ENCODE measurements around the gene GALNT2. TPM values are rescaled to one million over a fixed set of nuclear protein-coding genes. Genes with fewer than 3 reads are reported as not detected.

Gene GALNT2
- total RNA-seq, result 67.2 and 81.6 TPM in 2 replicates

DNA sequence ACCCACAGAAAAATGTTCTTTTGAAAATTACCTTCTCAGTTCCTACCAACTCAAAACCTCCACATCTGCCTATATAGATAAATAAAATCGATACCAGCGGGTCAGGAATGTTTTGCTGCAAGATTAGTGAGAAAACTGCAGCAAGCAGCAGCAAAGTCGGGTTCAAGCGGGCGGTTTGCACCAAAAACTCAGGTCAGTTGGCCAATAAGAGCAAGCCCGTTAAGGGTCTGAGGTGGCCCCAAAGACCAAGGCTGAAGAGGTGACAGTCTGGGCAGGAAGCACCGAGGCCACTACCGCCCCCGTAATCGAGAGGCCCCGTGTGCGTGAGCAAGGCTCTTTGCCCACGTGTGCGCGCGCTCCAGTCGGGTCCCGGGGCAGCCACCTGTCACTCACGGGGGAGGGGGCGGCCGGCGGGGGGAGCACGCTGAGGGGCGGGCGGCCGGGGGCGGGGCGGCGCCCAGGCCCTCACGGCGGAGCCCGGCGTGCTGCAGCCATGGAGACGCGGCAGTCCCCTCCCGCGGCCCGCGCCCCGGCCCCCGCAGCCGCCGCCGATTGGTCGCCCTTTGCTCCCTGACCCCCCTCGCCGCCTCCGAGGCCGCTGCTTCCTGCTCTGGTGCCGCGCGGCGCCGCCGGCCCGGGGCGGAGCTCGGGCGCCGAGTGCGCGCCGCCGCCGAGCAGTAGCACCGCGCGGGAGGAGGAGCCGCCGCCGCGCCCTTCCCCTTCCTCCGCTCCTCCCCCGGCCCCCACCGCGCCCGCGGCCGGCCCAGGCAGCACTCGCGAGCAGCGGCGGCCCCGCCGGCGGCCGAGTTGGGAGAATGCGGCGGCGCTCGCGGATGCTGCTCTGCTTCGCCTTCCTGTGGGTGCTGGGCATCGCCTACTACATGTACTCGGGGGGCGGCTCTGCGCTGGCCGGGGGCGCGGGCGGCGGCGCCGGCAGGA is at the start of gene GALNT2:
Gene GALNT2, plus strand, starts transcription at position 773 of the 939 bp plus-strand sequence. Its CDS starts 43 bp downstream, at position 816.
- DNase-seq (ENCODE audit: extremely low read depth, low read depth, low spot score), result no peak

DNA sequence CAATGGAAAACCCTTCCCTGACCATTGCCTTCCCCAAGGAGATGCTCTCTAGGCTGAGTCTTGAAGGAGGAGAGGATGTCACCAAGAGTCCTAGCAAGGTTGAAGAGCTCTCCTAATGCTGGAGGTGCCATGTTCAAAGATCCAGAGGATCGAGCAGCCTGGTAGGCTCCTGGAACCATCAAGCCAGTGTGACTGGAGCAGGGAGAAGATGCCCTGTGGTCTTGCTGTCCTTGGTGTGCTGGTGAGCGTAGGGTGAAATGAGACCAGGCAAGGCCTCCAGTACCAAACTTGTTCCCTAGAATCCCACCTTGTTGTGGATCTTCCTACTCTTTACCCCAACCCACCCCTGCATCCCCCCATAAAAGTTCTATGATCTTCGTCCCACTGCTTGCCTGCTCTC is 46.6 kb upstream of the GALNT2 start:
- no peak for DNase-seq (ENCODE audit: extremely low read depth, low read depth, low spot score)

DNA sequence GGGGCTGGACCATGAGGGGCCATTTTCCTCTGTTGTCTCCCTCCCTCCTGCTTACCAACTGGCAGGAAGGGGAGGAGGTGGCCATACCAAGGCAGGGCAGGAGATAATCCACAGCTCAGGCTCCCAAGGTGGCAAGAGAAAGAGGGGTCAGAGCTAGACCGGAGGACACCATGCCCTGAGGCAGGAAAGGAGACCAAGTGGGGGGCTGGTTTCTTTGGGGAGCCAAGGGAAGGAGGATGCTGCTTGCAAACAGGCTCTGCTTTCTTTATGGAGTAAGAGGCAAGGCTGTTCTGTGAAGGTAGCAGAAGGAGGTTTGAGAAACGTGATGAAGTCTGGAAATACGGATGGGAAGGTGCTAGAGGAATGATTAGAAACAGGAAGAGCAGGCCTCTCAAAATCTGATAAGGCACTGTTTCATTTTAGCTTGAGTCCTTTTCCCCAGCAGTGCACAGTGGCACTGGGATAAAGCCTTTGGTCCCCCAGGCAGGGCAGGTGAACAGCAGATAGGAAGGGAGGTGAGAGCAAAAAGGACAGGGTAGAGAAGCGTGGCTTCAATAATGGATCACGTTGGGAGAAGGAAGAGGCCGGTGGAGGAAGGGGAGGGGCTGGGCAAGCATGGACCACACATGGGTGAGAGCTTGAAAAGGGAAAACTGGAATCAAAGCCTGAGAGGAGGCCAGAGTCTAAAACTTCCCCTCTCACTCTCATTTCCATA is 44.2 kb upstream of the GALNT2 start:
- no peak for DNase-seq (ENCODE audit: extremely low read depth, low read depth, low spot score)

DNA sequence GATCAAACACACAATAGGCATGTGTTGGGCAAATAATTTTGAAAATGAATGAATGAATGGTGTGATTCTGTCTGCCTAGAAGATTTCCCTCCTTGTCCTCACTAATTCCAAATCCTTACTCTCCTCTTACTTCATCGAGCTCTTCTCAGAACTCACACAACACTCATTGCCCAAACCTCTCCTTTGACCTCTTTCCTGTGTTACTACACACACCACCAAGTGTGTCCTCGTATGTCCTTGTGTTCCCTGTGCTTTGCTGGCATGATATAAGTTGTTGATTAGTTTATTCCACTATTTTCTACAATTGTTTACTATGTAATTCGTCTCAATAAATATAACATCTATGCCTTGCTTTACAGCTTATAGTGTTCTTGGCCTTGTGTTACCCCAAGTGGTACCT is 41.4 kb upstream of the GALNT2 start:
- DNase-seq (ENCODE audit: extremely low read depth, low read depth, low spot score), result no peak

DNA sequence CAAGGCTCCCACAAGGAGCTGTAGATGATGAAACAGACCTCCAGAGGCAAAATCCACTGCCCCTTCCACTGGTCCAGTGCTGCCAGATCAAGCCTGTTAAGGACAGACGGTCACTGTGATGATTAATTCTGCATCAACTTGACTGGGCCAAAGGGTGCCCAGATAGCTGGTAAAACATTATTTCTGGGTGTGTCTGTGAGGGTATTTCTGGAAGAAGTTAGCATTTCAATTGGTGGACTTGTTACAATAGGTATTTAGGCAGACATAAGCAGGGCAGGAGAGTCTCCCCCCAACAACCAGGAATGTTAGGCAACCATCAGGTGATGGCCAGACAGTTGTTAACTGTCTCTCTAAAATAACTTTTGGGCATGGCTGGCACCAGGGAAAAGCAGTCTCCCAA is 40.9 kb upstream of the GALNT2 start:
- DNase-seq (ENCODE audit: extremely low read depth, low read depth, low spot score), result no peak

DNA sequence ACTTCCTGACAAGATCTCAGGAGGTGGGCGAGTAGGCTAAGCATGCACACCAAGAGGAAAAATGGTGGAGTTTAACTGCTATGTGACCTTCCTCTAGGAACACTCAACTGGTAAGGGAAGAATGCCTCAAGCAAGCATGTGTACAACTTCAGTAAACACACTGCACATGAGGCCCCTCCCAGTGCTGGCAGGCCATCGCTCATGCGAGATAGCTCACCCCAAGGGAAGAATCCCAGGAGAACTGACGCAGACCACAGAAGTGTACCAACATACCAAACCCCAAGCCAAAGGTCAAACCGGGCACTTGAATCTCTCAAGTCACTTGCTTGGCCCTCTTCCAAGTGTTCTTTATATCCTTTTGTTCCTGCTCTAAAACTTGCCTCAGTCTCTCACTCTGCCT is 40.5 kb upstream of the GALNT2 start:
- DNase-seq (ENCODE audit: extremely low read depth, low read depth, low spot score), result no peak

DNA sequence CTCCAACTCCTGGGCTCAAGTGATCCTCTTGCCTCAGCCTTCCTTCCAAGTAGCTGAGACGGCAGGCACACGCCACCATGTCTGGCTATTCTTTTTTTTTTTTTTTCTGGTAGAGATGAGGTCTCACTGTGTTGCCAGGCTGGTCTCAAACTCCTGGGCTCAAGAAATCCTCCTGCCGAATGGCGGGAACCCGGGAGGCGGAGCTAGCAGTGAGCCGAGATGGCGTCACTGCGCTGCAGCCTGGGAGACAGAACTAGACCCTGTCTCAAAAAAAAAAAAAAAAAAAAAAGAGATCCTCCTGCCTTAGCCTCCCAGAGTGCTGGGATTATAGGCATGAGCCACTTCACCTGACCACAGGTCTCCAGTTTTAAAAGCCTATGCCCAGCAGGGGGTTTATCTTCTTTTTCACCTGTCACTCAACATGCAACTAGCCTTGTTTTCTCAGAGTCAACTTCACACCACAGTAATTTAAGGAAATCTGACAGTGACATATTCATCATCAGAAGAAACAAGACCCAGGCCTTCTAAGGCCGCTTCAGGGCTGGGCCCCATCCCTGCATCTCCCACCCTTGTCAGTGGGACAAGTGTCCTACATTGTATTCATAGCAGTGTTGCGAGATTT is 38.3 kb upstream of the GALNT2 start:
- no peak for DNase-seq (ENCODE audit: extremely low read depth, low read depth, low spot score)

DNA sequence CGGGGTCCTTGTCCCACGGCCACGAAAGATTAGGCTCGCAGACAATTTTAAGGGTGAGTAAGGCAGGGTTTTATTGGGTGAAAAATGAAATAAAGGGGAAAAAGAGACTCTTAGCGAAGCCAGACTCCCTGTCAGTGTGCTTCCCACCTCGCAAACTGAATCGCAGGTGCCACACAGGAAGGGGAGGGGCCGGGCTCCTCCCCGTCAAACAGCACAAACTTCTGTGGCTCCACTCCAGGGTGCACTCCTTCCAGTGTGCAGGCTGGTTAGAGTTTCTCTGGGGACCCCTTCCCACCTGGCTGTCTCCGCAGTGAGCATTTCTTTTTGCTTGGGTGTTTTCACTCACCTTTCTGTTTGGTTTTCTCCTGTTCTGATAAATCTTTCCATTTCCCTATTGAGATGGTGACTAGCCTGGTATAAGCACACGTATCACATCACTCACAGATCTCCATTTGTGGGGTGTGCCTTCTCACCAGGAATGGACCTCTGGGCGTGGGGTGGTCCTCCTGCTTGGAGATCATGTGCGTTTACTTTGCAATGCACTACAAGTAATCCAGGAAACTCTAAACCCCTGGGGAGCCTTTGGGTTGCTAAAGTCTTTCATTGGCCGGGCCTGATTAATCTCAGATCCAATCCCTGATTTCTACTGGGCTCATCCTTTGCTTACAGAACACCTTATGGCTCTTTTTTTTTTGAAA is 37.6 kb upstream of the GALNT2 start:
- no peak for DNase-seq (ENCODE audit: extremely low read depth, low read depth, low spot score)

DNA sequence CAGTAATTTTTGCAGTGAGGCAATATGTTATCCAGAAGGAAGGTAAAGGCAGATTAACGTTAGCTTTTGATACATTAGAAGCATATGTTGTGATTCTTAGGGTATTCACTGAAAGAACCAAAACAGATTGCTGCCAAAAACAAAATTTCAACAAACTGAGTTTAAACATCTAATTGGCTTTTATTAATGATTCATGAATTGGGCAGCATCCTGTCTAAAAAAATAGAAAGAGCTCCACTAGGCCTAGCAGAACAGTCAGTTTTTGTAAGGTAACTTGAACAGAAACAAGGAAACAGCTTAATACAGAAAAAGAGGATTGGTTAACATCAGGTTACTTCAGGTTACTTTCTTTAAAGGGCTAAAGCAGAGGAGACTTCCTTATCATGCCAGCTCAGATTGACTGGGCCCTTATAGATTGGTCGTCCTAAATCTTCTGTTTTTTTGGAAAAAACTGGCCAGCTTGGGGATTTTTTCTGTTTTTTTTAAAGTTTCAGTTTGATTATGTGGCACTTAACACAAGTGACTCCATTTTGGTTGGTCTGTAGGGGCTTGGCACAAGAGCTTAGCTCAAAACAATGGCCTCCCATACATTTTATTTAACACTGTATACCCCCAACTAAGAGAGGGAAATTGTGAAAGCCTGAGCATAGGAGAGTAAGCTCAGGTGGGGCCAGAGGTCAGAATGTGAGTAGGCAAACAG is 36.8 kb upstream of the GALNT2 start:
- no peak for DNase-seq (ENCODE audit: extremely low read depth, low read depth, low spot score)

DNA sequence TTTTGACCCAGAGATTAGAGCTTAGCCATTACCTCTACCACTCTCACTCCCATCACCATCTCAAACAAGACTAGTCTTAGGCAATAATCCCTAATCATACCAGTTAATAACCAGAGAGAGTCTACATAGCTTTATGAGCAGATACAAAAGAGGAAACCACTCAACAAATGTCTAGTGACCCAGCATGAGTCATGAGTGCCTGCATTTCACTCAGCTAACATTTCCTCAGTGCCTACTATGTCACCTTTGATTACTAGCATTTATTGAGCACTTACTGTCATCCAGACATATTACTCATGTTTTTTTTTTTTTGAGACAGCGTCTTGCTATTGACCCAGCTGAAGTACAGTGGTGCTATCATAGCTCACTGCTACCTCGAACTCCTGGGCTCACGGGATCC is 35.9 kb upstream of the GALNT2 start:
- no peak for DNase-seq (ENCODE audit: extremely low read depth, low read depth, low spot score)

DNA sequence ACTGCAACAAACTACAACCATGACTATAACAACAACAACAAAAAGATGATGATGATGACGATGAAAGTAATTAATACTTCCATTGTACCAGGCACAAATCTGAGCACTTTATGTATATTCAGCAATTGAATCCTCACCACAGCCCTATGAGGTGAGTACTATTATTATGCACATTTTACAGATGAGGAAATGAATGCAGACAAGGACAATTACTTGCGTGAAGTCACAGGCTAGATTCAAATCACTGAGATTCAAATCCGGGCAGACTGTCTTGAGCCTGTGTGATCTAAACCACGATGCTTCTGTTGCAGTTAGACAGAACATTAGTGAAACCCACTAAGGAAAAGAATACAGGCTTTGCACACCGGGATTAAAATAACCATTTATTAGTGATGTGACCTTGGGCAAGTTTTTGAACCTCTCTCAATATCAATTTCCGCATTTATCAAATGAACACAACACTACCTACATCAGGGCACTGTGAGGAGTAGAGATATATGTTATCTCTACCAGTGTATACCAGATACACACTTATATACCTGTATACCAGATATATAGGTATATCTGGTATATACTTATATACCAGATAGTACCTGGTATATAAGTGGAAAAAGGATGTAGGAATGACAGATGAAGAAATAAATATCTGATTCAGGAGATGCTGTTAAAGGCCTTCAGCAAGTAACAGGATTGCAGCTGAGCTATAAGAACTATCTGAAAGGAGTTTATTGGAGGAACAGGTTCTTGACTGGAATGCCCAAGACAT is 34.3 kb upstream of the GALNT2 start:
- no peak for DNase-seq (ENCODE audit: extremely low read depth, low read depth, low spot score)

DNA sequence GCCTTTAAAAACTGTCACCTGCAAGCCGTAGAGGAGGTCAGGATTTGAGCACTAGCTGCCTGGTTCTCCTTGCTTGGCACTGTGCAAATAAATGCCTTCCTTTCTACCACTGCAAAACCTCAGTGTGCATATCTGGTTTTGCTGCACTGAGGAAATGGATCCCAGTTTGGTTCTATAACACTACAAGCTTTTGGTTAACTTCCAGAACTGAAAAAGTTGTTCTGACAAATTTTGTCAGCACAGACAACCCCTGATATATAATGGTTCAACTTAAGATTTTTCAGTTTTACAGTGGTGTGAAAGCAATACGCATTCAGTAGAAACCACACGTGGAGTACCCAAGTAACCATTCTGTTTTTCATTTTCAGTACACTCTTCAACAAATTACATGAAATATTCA is 29.8 kb upstream of the GALNT2 start:
- no peak for DNase-seq (ENCODE audit: extremely low read depth, low read depth, low spot score)

DNA sequence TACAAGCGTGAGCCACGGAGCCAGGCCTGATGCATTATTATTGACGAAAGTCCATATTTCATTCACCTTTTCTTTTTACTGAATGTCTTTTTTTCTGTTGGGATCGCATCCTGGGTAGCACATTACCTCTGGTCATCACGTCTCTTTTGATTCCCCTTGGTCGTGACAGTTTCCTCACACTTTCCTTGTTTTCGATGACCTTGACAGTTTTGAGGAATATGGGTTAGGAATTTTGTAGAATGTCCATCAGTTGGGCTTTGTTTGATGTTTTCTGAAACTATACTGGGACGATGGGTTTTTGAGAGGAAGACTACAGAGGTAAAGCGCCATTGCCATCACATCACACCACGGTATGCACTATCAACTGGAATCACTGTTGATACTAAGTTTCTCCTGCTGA is 26.6 kb upstream of the GALNT2 start:
- no peak for DNase-seq (ENCODE audit: extremely low read depth, low read depth, low spot score)

DNA sequence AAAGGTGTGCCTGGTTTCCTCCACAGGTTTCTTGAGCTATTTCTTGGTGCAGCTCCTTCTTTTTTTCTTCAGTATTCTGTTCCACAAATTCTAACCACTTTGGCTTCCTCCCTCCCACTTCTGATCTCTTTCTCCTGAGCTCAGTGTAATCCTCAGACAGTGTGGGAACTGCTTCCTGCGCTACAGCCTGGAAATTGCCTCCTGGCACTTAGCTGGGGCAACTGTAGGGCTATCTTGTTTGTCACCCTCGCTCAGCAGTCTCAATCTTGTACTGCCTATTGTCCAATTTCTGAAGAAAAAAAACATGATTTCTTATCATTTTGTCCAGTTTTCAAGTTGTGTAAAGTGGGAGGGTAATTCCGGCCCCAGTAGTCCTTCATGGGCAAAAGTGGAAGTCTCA is 24.0 kb upstream of the GALNT2 start:
- no peak for DNase-seq (ENCODE audit: extremely low read depth, low read depth, low spot score)

DNA sequence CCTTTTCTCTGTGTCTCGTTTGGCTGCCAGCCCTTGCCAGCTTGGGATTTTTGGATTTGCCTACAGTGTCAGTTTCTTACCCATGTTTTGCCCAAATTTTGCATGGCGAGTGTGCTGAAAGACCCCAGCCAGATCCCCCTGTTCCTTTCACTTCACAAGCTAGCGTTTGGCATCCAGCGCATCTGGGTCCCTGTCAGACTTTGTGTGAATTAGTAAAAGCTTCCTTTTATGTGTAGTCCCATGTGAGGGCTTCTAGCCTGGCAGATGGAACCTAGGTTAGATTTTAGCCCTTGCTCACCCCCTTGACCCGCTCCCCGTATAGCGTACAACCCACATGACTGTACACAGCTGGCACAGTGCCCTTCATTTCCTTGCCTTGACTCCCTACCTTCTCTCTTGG is 22.3 kb upstream of the GALNT2 start:
- DNase-seq (ENCODE audit: extremely low read depth, low read depth, low spot score), result no peak

DNA sequence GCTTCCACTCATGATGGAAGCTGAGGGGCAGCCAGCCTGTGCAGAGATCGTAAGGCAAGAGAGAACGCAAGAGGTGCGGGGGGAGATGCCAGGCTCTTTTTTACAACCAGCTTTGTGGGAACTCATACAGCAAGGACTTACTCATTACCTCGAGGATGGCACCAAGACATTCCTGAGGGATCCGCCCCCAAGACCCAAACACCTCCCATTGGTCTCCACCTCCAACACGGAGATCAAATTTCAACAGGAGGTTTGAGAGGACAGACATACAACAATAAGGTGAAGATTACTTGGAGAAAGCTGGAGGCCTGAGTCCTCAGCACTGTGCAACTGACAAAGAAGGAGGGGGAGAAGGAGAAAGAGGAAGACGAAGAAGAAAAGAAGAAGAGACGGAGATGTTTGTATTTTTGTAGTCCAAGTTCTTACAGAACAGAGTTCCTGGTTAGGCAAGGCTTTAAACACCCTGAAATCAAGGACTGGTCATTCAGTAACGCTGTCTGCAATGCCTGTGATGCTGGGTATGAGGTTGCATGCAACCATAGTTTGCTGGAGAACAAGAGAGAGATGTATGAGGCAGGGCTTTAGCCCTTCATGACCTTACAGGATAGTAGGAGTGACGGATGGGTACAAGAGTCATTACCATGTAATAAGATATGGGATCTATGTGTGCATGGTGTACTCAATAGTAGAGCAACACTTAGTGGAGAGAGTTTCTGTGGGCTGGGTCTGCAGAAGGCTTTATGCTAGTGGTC is 19.7 kb upstream of the GALNT2 start:
- no peak for DNase-seq (ENCODE audit: extremely low read depth, low read depth, low spot score)

DNA sequence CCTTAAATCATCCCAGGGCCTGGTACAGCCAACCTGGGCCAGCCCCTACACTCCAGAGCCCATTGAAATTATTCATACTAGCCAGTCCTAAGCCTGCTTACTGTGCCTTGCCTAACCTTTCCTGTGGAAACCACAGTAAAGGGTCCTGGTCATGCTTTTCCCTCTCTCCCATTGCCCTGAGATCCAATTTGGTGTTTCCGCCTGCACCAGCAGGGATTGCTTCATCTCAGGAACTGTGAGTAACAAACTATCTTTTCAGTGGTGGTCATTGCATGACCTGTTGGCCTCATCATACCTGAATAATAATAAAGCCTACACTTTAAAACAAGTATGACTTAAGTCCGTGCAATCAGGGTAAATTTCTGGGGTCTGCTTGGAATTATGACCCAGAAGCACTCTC is 18.7 kb upstream of the GALNT2 start:
- no peak for DNase-seq (ENCODE audit: extremely low read depth, low read depth, low spot score)

DNA sequence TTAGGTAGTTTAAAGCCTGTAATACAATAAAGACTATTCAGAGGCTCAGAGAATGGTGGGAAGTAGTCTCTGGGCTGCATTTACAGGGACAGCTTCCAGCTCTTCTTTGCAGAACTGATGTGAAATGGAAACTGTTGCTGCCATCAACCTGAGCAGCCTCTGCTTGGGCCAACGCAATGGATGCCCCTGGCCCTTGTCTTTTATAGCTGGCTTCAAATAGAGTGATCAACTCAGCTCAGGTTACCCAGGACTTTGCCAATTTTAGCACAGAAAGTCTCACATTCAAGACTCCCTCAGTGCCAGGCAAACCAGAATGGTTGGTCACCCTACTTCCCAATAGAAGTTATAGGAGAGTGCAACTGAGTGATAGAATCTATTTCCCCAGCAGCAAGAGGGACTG is 18.1 kb upstream of the GALNT2 start:
- no peak for DNase-seq (ENCODE audit: extremely low read depth, low read depth, low spot score)

DNA sequence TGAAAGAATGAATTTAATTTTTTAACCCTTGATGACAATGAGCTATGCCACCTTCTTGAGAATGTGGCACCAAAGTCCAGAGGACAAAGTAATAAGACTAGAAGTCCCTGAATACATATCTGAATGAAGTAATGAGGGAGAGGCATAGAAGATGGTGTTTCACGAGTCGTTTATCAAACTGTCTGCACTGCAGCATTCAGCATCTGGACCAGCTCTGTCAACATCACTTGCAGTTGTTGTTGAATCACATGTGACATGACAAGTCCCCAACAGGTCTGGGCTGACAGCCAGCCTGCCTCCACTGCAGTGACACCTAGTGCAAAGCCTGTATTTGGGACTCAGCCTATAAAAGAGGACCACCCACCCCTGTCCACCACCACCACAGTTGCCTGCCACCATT is 17.3 kb upstream of the GALNT2 start:
- DNase-seq (ENCODE audit: extremely low read depth, low read depth, low spot score), result no peak

Measured in glomerular endothelial cell (primary cell).